GM19025 (cell line): ENCODE data around the gene CLNK.

Experiments
- ATAC-seq: cut with Tn5 transposase; IDR thresholded peaks from one replicate; pipeline ENCODE4 v1.9.1; 2021; ENCODE audit warnings: mild to moderate bottlenecking, low read depth, moderate library complexity; ENCODE audit not compliant: unreplicated experiment

The CLNK gene

GRCh38 chr4:10684631-10685030, at the start of gene CLNK:
TSS of gene CLNK (minus strand) at chr4:10684768. CDS start at chr4:10667869, 16,899 bp downstream.
- ATAC-seq: peak; percentile 82

- ATAC-seq: no peak
These were observed 49.0 kb upstream of the CLNK start for GRCh38 chr4:10733481-10734062.

- ATAC-seq: no peak
These were observed 48.4 kb upstream of the CLNK start for GRCh38 chr4:10732914-10733415.

- no peak for ATAC-seq
These were observed 47.8 kb upstream of the CLNK start for GRCh38 chr4:10732235-10732913.

- ATAC-seq: no peak
These were observed 47.1 kb upstream of the CLNK start for GRCh38 chr4:10731690-10732089.

GRCh38 chr4:10731162-10731561, 46.6 kb upstream of the CLNK start:
- no peak for ATAC-seq

GRCh38 chr4:10730590-10730989, 46.0 kb upstream of the CLNK start:
- peak; percentile 43 for ATAC-seq

GRCh38 chr4:10730019-10730418, 45.5 kb upstream of the CLNK start:
- no peak for ATAC-seq

GRCh38 chr4:10729366-10729765, 44.8 kb upstream of the CLNK start:
- ATAC-seq: no peak

GRCh38 chr4:10728016-10728415, 43.4 kb upstream of the CLNK start:
- no peak for ATAC-seq

- peak; percentile 16 for ATAC-seq
These were observed 42.7 kb upstream of the CLNK start for GRCh38 chr4:10727140-10727880.

GRCh38 chr4:10722957-10723356, 38.4 kb upstream of the CLNK start:
- ATAC-seq: peak; percentile 92

- ATAC-seq: no peak
These were observed 37.0 kb upstream of the CLNK start for GRCh38 chr4:10721616-10722015.

GRCh38 chr4:10716163-10716562, 31.6 kb upstream of the CLNK start:
- no peak for ATAC-seq

- ATAC-seq: no peak
These were observed 31.1 kb upstream of the CLNK start for GRCh38 chr4:10715696-10716095.

GRCh38 chr4:10715135-10715534, 30.6 kb upstream of the CLNK start:
- ATAC-seq: no peak

GRCh38 chr4:10713591-10713990, 29.0 kb upstream of the CLNK start:
- ATAC-seq: no peak

- ATAC-seq: no peak
These were observed 21.7 kb upstream of the CLNK start for GRCh38 chr4:10706236-10706635.

GRCh38 chr4:10704430-10704810, 19.9 kb upstream of the CLNK start:
- no peak for ATAC-seq

- no peak for ATAC-seq
These were observed 19.3 kb upstream of the CLNK start for GRCh38 chr4:10703766-10704429.

- ATAC-seq: no peak
These were observed 18.6 kb upstream of the CLNK start for GRCh38 chr4:10703156-10703555.
